Body of pancreas (tissue), 4 donors: ENCODE data around the gene TCF15.

Source experiments
- POLR2A ChIP-seq, 3 donors: fragments of 450-650 bp; IDR thresholded peaks; one replicate each; pipeline ENCODE4 v1.6.1; 2016; ENCODE audit warnings: antibody characterized with exemption in 3 of 3, mild to moderate bottlenecking in 2 of 3
- TF ChIP-seq, protein P1 (sequence below), 7 experiments: fragments of 450-650 bp in 4 of 7; fragments of 200-600 bp in 3 of 7; sonication (generic) in 3 of 7; IDR thresholded peaks; one replicate each; pipeline ENCODE4 v1.5.1; 2016 to 2019; ENCODE audit warnings: antibody characterized with exemption in 7 of 7

DNA sequence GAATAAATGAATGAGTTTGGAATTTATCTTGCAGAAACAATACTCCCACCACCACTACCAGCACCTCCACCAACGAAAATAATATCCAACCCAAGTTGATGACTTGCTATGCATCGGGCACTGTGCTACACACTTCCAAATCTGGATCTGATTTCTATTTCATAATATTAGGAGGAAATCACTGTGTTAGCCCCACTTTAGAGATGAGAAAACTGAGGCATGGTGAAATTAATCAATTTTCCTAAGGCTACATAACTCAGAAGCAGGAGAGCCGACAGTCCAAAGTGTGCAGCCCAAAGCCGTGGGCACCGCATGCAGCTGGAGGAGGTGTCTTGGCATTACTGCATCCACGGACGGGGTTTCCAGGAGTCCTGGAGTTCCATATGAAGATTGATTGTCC is 17.6 kb downstream of the TCF15 start:
- TF ChIP-seq, protein P1, sequence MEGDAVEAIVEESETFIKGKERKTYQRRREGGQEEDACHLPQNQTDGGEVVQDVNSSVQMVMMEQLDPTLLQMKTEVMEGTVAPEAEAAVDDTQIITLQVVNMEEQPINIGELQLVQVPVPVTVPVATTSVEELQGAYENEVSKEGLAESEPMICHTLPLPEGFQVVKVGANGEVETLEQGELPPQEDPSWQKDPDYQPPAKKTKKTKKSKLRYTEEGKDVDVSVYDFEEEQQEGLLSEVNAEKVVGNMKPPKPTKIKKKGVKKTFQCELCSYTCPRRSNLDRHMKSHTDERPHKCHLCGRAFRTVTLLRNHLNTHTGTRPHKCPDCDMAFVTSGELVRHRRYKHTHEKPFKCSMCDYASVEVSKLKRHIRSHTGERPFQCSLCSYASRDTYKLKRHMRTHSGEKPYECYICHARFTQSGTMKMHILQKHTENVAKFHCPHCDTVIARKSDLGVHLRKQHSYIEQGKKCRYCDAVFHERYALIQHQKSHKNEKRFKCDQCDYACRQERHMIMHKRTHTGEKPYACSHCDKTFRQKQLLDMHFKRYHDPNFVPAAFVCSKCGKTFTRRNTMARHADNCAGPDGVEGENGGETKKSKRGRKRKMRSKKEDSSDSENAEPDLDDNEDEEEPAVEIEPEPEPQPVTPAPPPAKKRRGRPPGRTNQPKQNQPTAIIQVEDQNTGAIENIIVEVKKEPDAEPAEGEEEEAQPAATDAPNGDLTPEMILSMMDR (IDR thresholded peaks at IDR 0.05): no peak
- TF ChIP-seq POLR2A (IDR thresholded peaks at IDR 0.05): no peak
